SU-DHL-6 (cell line): ENCODE data around the gene DPM1.

Experiments
- H2AFZ ChIP-seq: fragments of 200-600 bp; sonication (generic); 2 replicates; pipeline ENCODE4 v1.6.1; 2014; ENCODE audit warnings: low read depth, mild to moderate bottlenecking, moderate library complexity, mixed read lengths, antibody characterized with exemption, low read length; ENCODE audit not compliant: severe bottlenecking
- H3F3A ChIP-seq: fragments of 200-600 bp; shearing (Covaris generic); 2 replicates; pipeline ENCODE4 v1.6.0; 2016; ENCODE audit warnings: antibody characterized with exemption, mild to moderate bottlenecking; ENCODE audit not compliant: insufficient read depth
- H3K27ac ChIP-seq: fragments of 200-600 bp; sonication (generic); 2 replicates; pipeline ENCODE4 v1.5.1; 2016; ENCODE audit warnings: low read depth, mild to moderate bottlenecking, low read length, moderate library complexity, mixed read lengths
- H3K27me3 ChIP-seq: fragments of 200-600 bp; sonication (generic), shearing (Covaris generic); 2 replicates; pipeline ENCODE4 v1.6.0; 2014; ENCODE audit warnings: mild to moderate bottlenecking, low read length
- H3K36me3 ChIP-seq: fragments of 200-600 bp; sonication (generic); 2 replicates; pipeline ENCODE4 v1.6.1; 2014; ENCODE audit warnings: mild to moderate bottlenecking, low read length, mixed read lengths
- H3K4me2 ChIP-seq: fragments of 300-600, 200-600 bp; shearing (Covaris generic), sonication (generic); 2 replicates; pipeline ENCODE4 v1.6.0; 2014; ENCODE audit warnings: low read length, low read depth, mild to moderate bottlenecking; ENCODE audit not compliant: poor library complexity, severe bottlenecking
- H3K4me3 ChIP-seq: fragments of 200-600 bp; sonication (generic); 2 replicates; pipeline ENCODE4 v1.5.1; 2014; ENCODE audit warnings: antibody characterized with exemption, low read length, mild to moderate bottlenecking, mixed read lengths; ENCODE audit not compliant: insufficient read depth, poor library complexity, severe bottlenecking
- H3K79me2 ChIP-seq: fragments of 200-600 bp; sonication (generic); 2 replicates; pipeline ENCODE4 v1.6.1; 2014; ENCODE audit warnings: mild to moderate bottlenecking, low read length, moderate library complexity; ENCODE audit not compliant: insufficient read depth
- H3K9ac ChIP-seq: fragments of 200-600 bp; sonication (generic); 2 replicates; pipeline ENCODE4 v1.7.0; 2014; ENCODE audit warnings: mild to moderate bottlenecking, low read length
- H3K9me2 ChIP-seq: fragments of 200-600 bp; sonication (generic); replicated peaks from 2 replicates; pipeline ENCODE4 v1.6.1; 2014; ENCODE audit warnings: low read length; ENCODE audit not compliant: insufficient read depth
- H3K9me3 ChIP-seq: fragments of 200-600 bp; sonication (generic); 2 replicates; pipeline ENCODE4 v1.6.1; 2014; ENCODE audit warnings: low read length, mixed read lengths; ENCODE audit not compliant: insufficient read depth
- H4K20me1 ChIP-seq: fragments of 200-600 bp; sonication (generic); 2 replicates; pipeline ENCODE4 v1.6.1; 2014; ENCODE audit warnings: low read depth, mild to moderate bottlenecking, antibody characterized with exemption, low read length, moderate library complexity, mixed read lengths
- CTCF ChIP-seq: fragments of 200-600 bp; sonication (generic); IDR thresholded peaks from one replicate; pipeline ENCODE4 v1.5.1; 2017; ENCODE audit warnings: antibody characterized with exemption, mild to moderate bottlenecking, low read length, moderate library complexity; ENCODE audit not compliant: insufficient read depth, poor library complexity, severe bottlenecking
- EZH2phosphoT487 ChIP-seq: fragments of 200-600 bp; sonication (generic), shearing (Covaris generic); conservative IDR thresholded peaks from 2 replicates; pipeline ENCODE4 v1.6.1; 2018; ENCODE audit warnings: mild to moderate bottlenecking, antibody characterized with exemption, low read length, moderate library complexity, mixed read lengths

Gene DPM1

GRCh38 chr20:50900261-50900660 is 58.1 kb downstream of the DPM1 start:
- H4K20me1 ChIP-seq, result peaks cover 29% of the 10 kb centered on the region
- no peaks in the 10 kb centered on the region for H3K9me2 ChIP-seq
- H2AFZ ChIP-seq, result no peak overlapping the region
- no peaks in the 10 kb centered on the region for H3K9me3 ChIP-seq
- H3K4me2 ChIP-seq, result no peak overlapping the region
- no peak overlapping the region for H3K27ac ChIP-seq
- H3K79me2 ChIP-seq, result peaks cover 55% of the 10 kb centered on the region
- no peak overlapping the region for H3K4me3 ChIP-seq
- no peaks in the 10 kb centered on the region for H3K27me3 ChIP-seq
- peaks cover 47% of the 10 kb centered on the region; the same call in 1 of the 2 replicates for H3F3A ChIP-seq
- peaks cover 62% of the 10 kb centered on the region for H3K36me3 ChIP-seq
- TF ChIP-seq CTCF, result no peak
- TF ChIP-seq EZH2phosphoT487, result no peak
- H3K9ac ChIP-seq, result no peak overlapping the region

GRCh38 chr20:50898475-50898874 is 59.9 kb downstream of the DPM1 start:
- H3F3A ChIP-seq, result peaks cover 48% of the 10 kb centered on the region
- TF ChIP-seq CTCF, result no peak
- TF ChIP-seq EZH2phosphoT487, result no peak
- no peaks in the 10 kb centered on the region for H3K9me3 ChIP-seq
- no peak overlapping the region for H3K4me3 ChIP-seq
- no peak overlapping the region for H3K4me2 ChIP-seq
- no peak overlapping the region for H2AFZ ChIP-seq
- H3K9me2 ChIP-seq, result no peaks in the 10 kb centered on the region
- H3K79me2 ChIP-seq, result peaks cover 39% of the 10 kb centered on the region
- H3K9ac ChIP-seq, result no peak overlapping the region
- H3K36me3 ChIP-seq, result peaks cover 70% of the 10 kb centered on the region
- H4K20me1 ChIP-seq, result peaks cover 23% of the 10 kb centered on the region
- H3K27me3 ChIP-seq, result no peaks in the 10 kb centered on the region
- H3K27ac ChIP-seq, result peak overlapping the region; percentile 19

GRCh38 chr20:50895111-50895830 is 63.1 kb downstream of the DPM1 start:
- peaks cover 46% of the 10 kb centered on the region for H3K36me3 ChIP-seq
- no peaks in the 10 kb centered on the region for H3K9me2 ChIP-seq
- H3K9me3 ChIP-seq, result no peaks in the 10 kb centered on the region
- H3K4me3 ChIP-seq, result no peak overlapping the region
- H3K9ac ChIP-seq, result no peak overlapping the region
- no peak overlapping the region for H3K4me2 ChIP-seq
- H3K79me2 ChIP-seq, result peaks cover 8% of the 10 kb centered on the region; the same call in 1 of the 2 replicates
- no peaks in the 10 kb centered on the region; the same call in 1 of the 2 replicates for H4K20me1 ChIP-seq
- H3K27me3 ChIP-seq, result no peaks in the 10 kb centered on the region
- no peak overlapping the region for H3K27ac ChIP-seq
- TF ChIP-seq EZH2phosphoT487 (no peak), CTCF (no peak)
- H2AFZ ChIP-seq, result no peak overlapping the region
- H3F3A ChIP-seq, result peaks cover 56% of the 10 kb centered on the region
